ENCODE data around the gene NLGN2. TPM values are rescaled to one million over a fixed set of nuclear protein-coding genes. Genes with fewer than 3 reads are reported as not detected.

NLGN2 gene
- total RNA-seq, 1 experiment from 2014 or later, result 76.7 TPM

DNA sequence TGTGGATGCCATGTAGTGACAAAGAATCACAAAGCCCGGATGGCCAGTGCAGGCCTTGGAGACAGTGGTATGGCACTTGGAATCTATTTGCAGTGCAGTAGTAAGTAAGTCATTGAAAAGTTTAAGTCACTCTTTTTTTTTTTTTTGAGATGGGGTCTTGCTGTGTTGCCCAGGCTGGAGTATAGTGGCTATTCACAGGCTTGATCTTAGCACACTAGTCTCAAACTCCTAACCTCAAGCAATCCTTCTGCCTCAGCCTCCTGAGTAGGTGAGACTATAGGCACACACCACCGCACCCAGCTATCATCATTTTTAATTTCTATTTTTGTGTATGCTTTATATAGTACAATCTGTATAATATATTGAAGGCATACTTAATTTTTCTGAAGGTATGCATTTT, 9.0 kb upstream of the NLGN2 start:
- peak; percentile 84 for TF ChIP-seq ZNF121 (CRISPR knock-in tag; IDR thresholded peaks at IDR 0.05)
- TF ChIP-seq, protein P1, sequence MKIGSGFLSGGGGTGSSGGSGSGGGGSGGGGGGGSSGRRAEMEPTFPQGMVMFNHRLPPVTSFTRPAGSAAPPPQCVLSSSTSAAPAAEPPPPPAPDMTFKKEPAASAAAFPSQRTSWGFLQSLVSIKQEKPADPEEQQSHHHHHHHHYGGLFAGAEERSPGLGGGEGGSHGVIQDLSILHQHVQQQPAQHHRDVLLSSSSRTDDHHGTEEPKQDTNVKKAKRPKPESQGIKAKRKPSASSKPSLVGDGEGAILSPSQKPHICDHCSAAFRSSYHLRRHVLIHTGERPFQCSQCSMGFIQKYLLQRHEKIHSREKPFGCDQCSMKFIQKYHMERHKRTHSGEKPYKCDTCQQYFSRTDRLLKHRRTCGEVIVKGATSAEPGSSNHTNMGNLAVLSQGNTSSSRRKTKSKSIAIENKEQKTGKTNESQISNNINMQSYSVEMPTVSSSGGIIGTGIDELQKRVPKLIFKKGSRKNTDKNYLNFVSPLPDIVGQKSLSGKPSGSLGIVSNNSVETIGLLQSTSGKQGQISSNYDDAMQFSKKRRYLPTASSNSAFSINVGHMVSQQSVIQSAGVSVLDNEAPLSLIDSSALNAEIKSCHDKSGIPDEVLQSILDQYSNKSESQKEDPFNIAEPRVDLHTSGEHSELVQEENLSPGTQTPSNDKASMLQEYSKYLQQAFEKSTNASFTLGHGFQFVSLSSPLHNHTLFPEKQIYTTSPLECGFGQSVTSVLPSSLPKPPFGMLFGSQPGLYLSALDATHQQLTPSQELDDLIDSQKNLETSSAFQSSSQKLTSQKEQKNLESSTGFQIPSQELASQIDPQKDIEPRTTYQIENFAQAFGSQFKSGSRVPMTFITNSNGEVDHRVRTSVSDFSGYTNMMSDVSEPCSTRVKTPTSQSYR (CRISPR knock-in tag; IDR thresholded peaks at IDR 0.05), result no peak
- Mint-ChIP-seq H3K36me3 (peaks cover 4% of the 10 kb centered on the region), H3K27ac (no peak overlapping the region), H3K9me3 (no peaks in the 10 kb centered on the region), H3K27me3 (ENCODE audit: low read depth) (no peaks in the 10 kb centered on the region; the same call in 1 of the 2 replicates), H3K4me1 (peaks cover 12% of the 10 kb centered on the region), H3K4me3 (no peak overlapping the region)
- CTCF ChIA-PET, result interaction anchor here (0.6 to 2.0 kb wide), 6 partner anchors 42 to 1600 kb away, joined by 3 to 9 read pairs (median 4); partner anchors contain the start of genes ACAP1 and SLC2A4
- POLR2A ChIA-PET, result interaction anchor here (0.6 kb wide), 1 partner anchor 14 kb away, joined by 4 read pairs; no protein-coding TSS in a partner anchor
- DNase-seq (ENCODE audit: low spot score) (no peak), ATAC-seq (no peak)

GRCh38 chr17:7403043-7403726, 4.5 kb upstream of the NLGN2 start:
- ChIA-PET POLR2A (interaction anchor here (0.9 to 2.5 kb wide), 15 partner anchors 9 to 186 kb away, joined by 3 to 38 read pairs (median 5); partner anchors contain the start of genes ACAP1, NEURL4, PLSCR3 and POLR2A), CTCF (interaction anchor here (0.6 to 3.3 kb wide), 20 partner anchors 9 to 705 kb away, joined by 3 to 59 read pairs (median 6); partner anchors contain the start of genes CHRNB1, KCTD11, PLSCR3 and SOX15)
- ATAC-seq, result peak; percentile 4
- Mint-ChIP-seq H3K27ac (peak overlapping the region; percentile 85), H3K9me3 (no peaks in the 10 kb centered on the region), H3K4me1 (peaks cover 27% of the 10 kb centered on the region), H3K27me3 (ENCODE audit: low read depth) (no peaks in the 10 kb centered on the region; the same call in 1 of the 2 replicates), H3K4me3 (peak overlapping the region; percentile 80), H3K36me3 (peaks cover 4% of the 10 kb centered on the region)
- peak; percentile 72 for DNase-seq (ENCODE audit: low spot score)
- TF ChIP-seq, protein P2, sequence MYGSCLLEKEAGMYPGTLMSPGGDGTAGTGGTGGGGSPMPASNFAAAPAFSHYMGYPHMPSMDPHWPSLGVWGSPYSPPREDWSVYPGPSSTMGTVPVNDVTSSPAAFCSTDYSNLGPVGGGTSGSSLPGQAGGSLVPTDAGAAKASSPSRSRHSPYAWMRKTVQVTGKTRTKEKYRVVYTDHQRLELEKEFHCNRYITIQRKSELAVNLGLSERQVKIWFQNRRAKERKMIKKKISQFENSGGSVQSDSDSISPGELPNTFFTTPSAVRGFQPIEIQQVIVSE (CRISPR knock-in tag; IDR thresholded peaks at IDR 0.05; ENCODE audit: borderline replicate concordance), result no peak
- TF ChIP-seq, protein P3, sequence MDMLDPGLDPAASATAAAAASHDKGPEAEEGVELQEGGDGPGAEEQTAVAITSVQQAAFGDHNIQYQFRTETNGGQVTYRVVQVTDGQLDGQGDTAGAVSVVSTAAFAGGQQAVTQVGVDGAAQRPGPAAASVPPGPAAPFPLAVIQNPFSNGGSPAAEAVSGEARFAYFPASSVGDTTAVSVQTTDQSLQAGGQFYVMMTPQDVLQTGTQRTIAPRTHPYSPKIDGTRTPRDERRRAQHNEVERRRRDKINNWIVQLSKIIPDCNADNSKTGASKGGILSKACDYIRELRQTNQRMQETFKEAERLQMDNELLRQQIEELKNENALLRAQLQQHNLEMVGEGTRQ (CRISPR knock-in tag; IDR thresholded peaks at IDR 0.05), result no peak
- TF ChIP-seq AR (CRISPR knock-in tag; IDR thresholded peaks at IDR 0.05) (no peak), HMGA2 (CRISPR knock-in tag; IDR thresholded peaks at IDR 0.05) (no peak), ELF4 (CRISPR knock-in tag; IDR thresholded peaks at IDR 0.05; ENCODE audit: low read depth) (no peak), NR3C1 (CRISPR knock-in tag; conservative IDR thresholded peaks at IDR 0.05; ENCODE audit: low read depth) (no peak), CBFB (CRISPR knock-in tag; IDR thresholded peaks at IDR 0.05; ENCODE audit: low read depth) (no peak), STAT6 (CRISPR knock-in tag; conservative IDR thresholded peaks at IDR 0.05; ENCODE audit: low read depth) (no peak), ZNF263 (CRISPR knock-in tag; IDR thresholded peaks at IDR 0.05; ENCODE audit: low read depth) (no peak), MYBL2 (CRISPR knock-in tag; IDR thresholded peaks at IDR 0.05) (no peak), FOXP1 (CRISPR knock-in tag; IDR thresholded peaks at IDR 0.05; ENCODE audit: borderline replicate concordance) (no peak), ZNF317 (CRISPR knock-in tag; IDR thresholded peaks at IDR 0.05; ENCODE audit: borderline replicate concordance, low read depth) (no peak), RELA (CRISPR knock-in tag; IDR thresholded peaks at IDR 0.05; ENCODE audit: borderline replicate concordance) (no peak)
- TF ChIP-seq, protein P4, sequence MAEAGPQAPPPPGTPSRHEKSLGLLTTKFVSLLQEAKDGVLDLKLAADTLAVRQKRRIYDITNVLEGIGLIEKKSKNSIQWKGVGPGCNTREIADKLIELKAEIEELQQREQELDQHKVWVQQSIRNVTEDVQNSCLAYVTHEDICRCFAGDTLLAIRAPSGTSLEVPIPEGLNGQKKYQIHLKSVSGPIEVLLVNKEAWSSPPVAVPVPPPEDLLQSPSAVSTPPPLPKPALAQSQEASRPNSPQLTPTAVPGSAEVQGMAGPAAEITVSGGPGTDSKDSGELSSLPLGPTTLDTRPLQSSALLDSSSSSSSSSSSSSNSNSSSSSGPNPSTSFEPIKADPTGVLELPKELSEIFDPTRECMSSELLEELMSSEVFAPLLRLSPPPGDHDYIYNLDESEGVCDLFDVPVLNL (CRISPR knock-in tag; IDR thresholded peaks at IDR 0.05; ENCODE audit: borderline replicate concordance, low read depth), result no peak
- TF ChIP-seq, protein P5, sequence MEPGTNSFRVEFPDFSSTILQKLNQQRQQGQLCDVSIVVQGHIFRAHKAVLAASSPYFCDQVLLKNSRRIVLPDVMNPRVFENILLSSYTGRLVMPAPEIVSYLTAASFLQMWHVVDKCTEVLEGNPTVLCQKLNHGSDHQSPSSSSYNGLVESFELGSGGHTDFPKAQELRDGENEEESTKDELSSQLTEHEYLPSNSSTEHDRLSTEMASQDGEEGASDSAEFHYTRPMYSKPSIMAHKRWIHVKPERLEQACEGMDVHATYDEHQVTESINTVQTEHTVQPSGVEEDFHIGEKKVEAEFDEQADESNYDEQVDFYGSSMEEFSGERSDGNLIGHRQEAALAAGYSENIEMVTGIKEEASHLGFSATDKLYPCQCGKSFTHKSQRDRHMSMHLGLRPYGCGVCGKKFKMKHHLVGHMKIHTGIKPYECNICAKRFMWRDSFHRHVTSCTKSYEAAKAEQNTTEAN (CRISPR knock-in tag; IDR thresholded peaks at IDR 0.05), result no peak
- TF ChIP-seq, protein P6, sequence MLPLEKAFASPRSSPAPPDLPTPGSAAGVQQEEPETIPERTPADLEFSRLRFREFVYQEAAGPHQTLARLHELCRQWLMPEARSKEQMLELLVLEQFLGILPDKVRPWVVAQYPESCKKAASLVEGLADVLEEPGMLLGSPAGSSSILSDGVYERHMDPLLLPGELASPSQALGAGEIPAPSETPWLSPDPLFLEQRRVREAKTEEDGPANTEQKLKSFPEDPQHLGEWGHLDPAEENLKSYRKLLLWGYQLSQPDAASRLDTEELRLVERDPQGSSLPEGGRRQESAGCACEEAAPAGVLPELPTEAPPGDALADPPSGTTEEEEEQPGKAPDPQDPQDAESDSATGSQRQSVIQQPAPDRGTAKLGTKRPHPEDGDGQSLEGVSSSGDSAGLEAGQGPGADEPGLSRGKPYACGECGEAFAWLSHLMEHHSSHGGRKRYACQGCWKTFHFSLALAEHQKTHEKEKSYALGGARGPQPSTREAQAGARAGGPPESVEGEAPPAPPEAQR (CRISPR knock-in tag; IDR thresholded peaks at IDR 0.05), result no peak

Data from WTC11 (cell line).